Hypothalamus (tissue), 51 donors: Measurements from ENCODE around the gene CRIP1.

ENCODE experiments used
- DNase-seq, 51 donors: peaks; one replicate each; lab custom pipeline; 2025; lab: John Stamatoyannopoulos, UW

CRIP1 gene

GRCh38 chr14:105450864-105451720 is 35.6 kb upstream of the CRIP1 start:
- DNase-seq, result no peak

- DNase-seq, result no peak
Observed at GRCh38 chr14:105452963-105453362, 33.7 kb upstream of the CRIP1 start.

- DNase-seq, result no peak
Observed at GRCh38 chr14:105453847-105454246, 32.8 kb upstream of the CRIP1 start.

GRCh38 chr14:105455086-105455640 is 31.5 kb upstream of the CRIP1 start:
- DNase-seq, result no peak

GRCh38 chr14:105455766-105456660 is 30.7 kb upstream of the CRIP1 start:
- no peak for DNase-seq

- no peak for DNase-seq
Observed at GRCh38 chr14:105456736-105457617, 29.7 kb upstream of the CRIP1 start.

GRCh38 chr14:105458010-105458409 is 28.7 kb upstream of the CRIP1 start:
- DNase-seq, result no peak

- no peak for DNase-seq
Observed at GRCh38 chr14:105458571-105458970, 28.1 kb upstream of the CRIP1 start.

GRCh38 chr14:105460116-105460515 is 26.6 kb upstream of the CRIP1 start:
- DNase-seq, result no peak

GRCh38 chr14:105460616-105461015 is 26.1 kb upstream of the CRIP1 start:
- DNase-seq, result no peak

GRCh38 chr14:105461903-105462302 is 24.8 kb upstream of the CRIP1 start:
- no peak for DNase-seq

- DNase-seq, result no peak
Observed at GRCh38 chr14:105464501-105464900, 22.2 kb upstream of the CRIP1 start.

- no peak for DNase-seq
Observed at GRCh38 chr14:105465209-105466031, 21.3 kb upstream of the CRIP1 start.

GRCh38 chr14:105466531-105467248 is 20.0 kb upstream of the CRIP1 start:
- no peak for DNase-seq

GRCh38 chr14:105467249-105467941 is 19.3 kb upstream of the CRIP1 start:
- DNase-seq, result no peak

- DNase-seq, result no peak
Observed at GRCh38 chr14:105467942-105468471, 18.7 kb upstream of the CRIP1 start.

GRCh38 chr14:105468621-105469241 is 18.0 kb upstream of the CRIP1 start:
- peak in 15 of 51 donors; percentile 11 to 56 (median 46) for DNase-seq
